Caco-2 (cell line): ENCODE data around the gene PCBP2. TPM values are rescaled to one million over a fixed set of nuclear protein-coding genes. Genes with fewer than 3 reads are reported as not detected.

Experiments
- BruUV-seq: library from RNA; stranded (reverse); fragments of 400-500 nt; replicated peaks from 2 replicates; lab custom pipeline; 2021; lab: Mats Ljungman, UMichigan
- CTCF ChIA-PET: fragments of 300-600 bp; sonication (Branson Sonifier 250); formaldehyde crosslinking; loops from one replicate; lab custom pipeline; 2022; ENCODE audit warnings: antibody characterized with exemption; lab: Charles Lee
- POLR2A ChIA-PET: fragments of 300-600 bp; sonication (Branson Sonifier 250); formaldehyde crosslinking; loops from one replicate; lab custom pipeline; 2022; ENCODE audit warnings: antibody characterized with exemption; lab: Charles Lee
- DNase-seq, 2 experiments: peaks; one replicate each; pipeline versions ENCODE4 v3.0.0 to v3.0.0-alpha.2; 2020 to 2022
- H3K27me3 ChIP-seq: replicated peaks from 2 replicates; pipeline ENCODE4 v1.6.0; 2011; ENCODE audit warnings: low read length; ENCODE audit not compliant: control insufficient read depth, insufficient read depth
- H3K36me3 ChIP-seq: 2 replicates; pipeline ENCODE4 v1.5.1; 2011; ENCODE audit warnings: low read length; ENCODE audit not compliant: control insufficient read depth, insufficient read depth
- H3K4me1 ChIP-seq: fragments of 250-450 bp; sonication (Bioruptor Pico); 2 replicates; pipeline ENCODE4 v1.5.1; 2020; ENCODE audit warnings: mild to moderate bottlenecking
- H3K4me3 ChIP-seq: 2 replicates; pipeline ENCODE4 v1.5.1; 2011; ENCODE audit warnings: low read depth, mild to moderate bottlenecking, control low read depth, low read length
- H3K9me3 ChIP-seq: fragments of 250-450 bp; sonication (Bioruptor Pico); 2 replicates; pipeline ENCODE4 v1.5.1; 2020; ENCODE audit warnings: mild to moderate bottlenecking, moderate library complexity
- H3K27ac Mint-ChIP-seq: one replicate; pipeline ENCODE4 v1.8.0; 2022; ENCODE audit warnings: mixed read lengths; ENCODE audit not compliant: unreplicated experiment
- H3K27me3 Mint-ChIP-seq: one replicate; pipeline ENCODE4 v1.8.0; 2022; ENCODE audit warnings: mixed read lengths; ENCODE audit not compliant: insufficient read depth, unreplicated experiment
- H3K36me3 Mint-ChIP-seq: one replicate; pipeline ENCODE4 v1.8.0; 2022; ENCODE audit warnings: mild to moderate bottlenecking, mixed read lengths; ENCODE audit not compliant: insufficient read depth, unreplicated experiment
- H3K4me1 Mint-ChIP-seq: one replicate; pipeline ENCODE4 v1.8.0; 2022; ENCODE audit warnings: low read depth, mixed read lengths; ENCODE audit not compliant: unreplicated experiment
- H3K4me3 Mint-ChIP-seq: one replicate; pipeline ENCODE4 v1.8.0; 2022; ENCODE audit warnings: mild to moderate bottlenecking, moderate library complexity, mixed read lengths; ENCODE audit not compliant: unreplicated experiment
- H3K9me3 Mint-ChIP-seq: one replicate; pipeline ENCODE4 v1.8.0; 2022; ENCODE audit warnings: mixed read lengths; ENCODE audit not compliant: unreplicated experiment
- CTCF ChIP-seq, 2 experiments: fragments of 200-600 bp in 1 of 2; IDR thresholded peaks; 1 replicate in 1 of 2; 2 replicates in 1 of 2; pipeline versions ENCODE4 v1.5.1 to v1.8.0; 2011 to 2022; ENCODE audit warnings: antibody characterized with exemption in 1 of 2, control low read depth in 1 of 2, inconsistent platforms in 1 of 2, low read depth in 1 of 2, low read length in 1 of 2, mild to moderate bottlenecking in 1 of 2, moderate library complexity in 1 of 2; ENCODE audit not compliant: insufficient read depth in 1 of 2, severe bottlenecking in 1 of 2, unreplicated experiment in 1 of 2
- intact Hi-C: fragments of 100-400 bp; cut with micrococcal nuclease; formaldehyde crosslinking; loops from one replicate; pipeline ENCODE4 v1.10.0; 2022; ENCODE audit not compliant: unreplicated experiment
- total RNA-seq: library from RNA; stranded (reverse); gene quantifications from 2 replicates; pipeline ENCODE4 v1.2.3, GENCODE V29; 2022

The PCBP2 gene
- total RNA-seq, 1 experiment from 2014 or later = 1,143 TPM

- Histone ChIP-seq H3K27me3 (no peaks in the 10 kb centered on the region), H3K4me3 (no peak overlapping the region), H3K9me3 (no peaks in the 10 kb centered on the region), H3K4me1 (no peaks in the 10 kb centered on the region), H3K36me3 (peaks cover 12% of the 10 kb centered on the region)
- Mint-ChIP-seq H3K36me3 (peaks cover 100% of the 10 kb centered on the region), H3K4me1 (peaks cover 14% of the 10 kb centered on the region), H3K4me3 (no peak overlapping the region), H3K27ac (no peak overlapping the region), H3K9me3 (no peaks in the 10 kb centered on the region), H3K27me3 (no peaks in the 10 kb centered on the region)
- no TSS peak for BruUV-seq
- ChIA-PET CTCF (interaction anchor here (0.6 to 1.5 kb wide), 2 partner anchors 10 to 21 kb away, joined by 3 to 8 read pairs; no protein-coding TSS in a partner anchor), POLR2A (interaction anchor here (0.8 kb wide), 1 partner anchor 46 kb away, joined by 4 read pairs; no protein-coding TSS in a partner anchor)
- DNase-seq = no peak
- no peak for TF ChIP-seq CTCF (IDR thresholded peaks at IDR 0.05; ENCODE audit: insufficient read depth in 1 of 2, low read depth in 1 of 2, low read length in 1 of 2, severe bottlenecking in 1 of 2, unreplicated experiment in 1 of 2)
- intact Hi-C loops = no loop called here
Observed at GRCh38 chr12:53472056-53472582, 20.2 kb downstream of the PCBP2 start.

GRCh38 chr12:53474077-53474476 is 22.2 kb downstream of the PCBP2 start:
- ChIA-PET POLR2A (no interaction called here), CTCF (no interaction called here)
- H3K4me3 Mint-ChIP-seq = no peak overlapping the region
- peaks cover 100% of the 10 kb centered on the region for H3K36me3 Mint-ChIP-seq
- Histone ChIP-seq H3K27me3 (no peaks in the 10 kb centered on the region), H3K36me3 (peaks cover 7% of the 10 kb centered on the region), H3K4me1 (no peaks in the 10 kb centered on the region), H3K9me3 (no peaks in the 10 kb centered on the region), H3K4me3 (no peak overlapping the region)
- no peaks in the 10 kb centered on the region for H3K9me3 Mint-ChIP-seq
- no peak overlapping the region for H3K27ac Mint-ChIP-seq
- intact Hi-C loops = no loop called here
- no peak for DNase-seq
- H3K27me3 Mint-ChIP-seq = no peaks in the 10 kb centered on the region
- peaks cover 14% of the 10 kb centered on the region for H3K4me1 Mint-ChIP-seq
- no TSS peak for BruUV-seq
- TF ChIP-seq CTCF (IDR thresholded peaks at IDR 0.05; ENCODE audit: insufficient read depth in 1 of 2, low read depth in 1 of 2, low read length in 1 of 2, severe bottlenecking in 1 of 2, unreplicated experiment in 1 of 2) = no peak

GRCh38 chr12:53474819-53475218 is 22.9 kb downstream of the PCBP2 start:
- H3K36me3 ChIP-seq = peaks cover 7% of the 10 kb centered on the region
- H3K4me1 ChIP-seq = no peaks in the 10 kb centered on the region
- H3K27ac Mint-ChIP-seq = no peak overlapping the region
- no peak for DNase-seq
- H3K4me3 ChIP-seq = no peak overlapping the region
- peaks cover 100% of the 10 kb centered on the region for H3K36me3 Mint-ChIP-seq
- peaks cover 14% of the 10 kb centered on the region for H3K4me1 Mint-ChIP-seq
- CTCF ChIA-PET = interaction anchor here (0.6 kb wide), 2 partner anchors 22 to 154 kb away, joined by 3 read pairs; partner anchors contain the start of gene AAAS
- no peaks in the 10 kb centered on the region for H3K27me3 Mint-ChIP-seq
- H3K9me3 ChIP-seq = no peaks in the 10 kb centered on the region
- TF ChIP-seq CTCF (IDR thresholded peaks at IDR 0.05; ENCODE audit: insufficient read depth in 1 of 2, low read depth in 1 of 2, low read length in 1 of 2, severe bottlenecking in 1 of 2, unreplicated experiment in 1 of 2) = no peak
- no peak overlapping the region for H3K4me3 Mint-ChIP-seq
- POLR2A ChIA-PET = interaction anchor here (0.6 kb wide), 1 partner anchor 44 kb away, joined by 4 read pairs; no protein-coding TSS in a partner anchor
- no peaks in the 10 kb centered on the region for H3K27me3 ChIP-seq
- intact Hi-C loops = no loop called here
- H3K9me3 Mint-ChIP-seq = no peaks in the 10 kb centered on the region
- no TSS peak for BruUV-seq
